ENCODE data around the gene LPCAT2. TPM values are rescaled to one million over a fixed set of nuclear protein-coding genes. Genes with fewer than 3 reads are reported as not detected.

LPCAT2 gene
- total and polyA plus RNA-seq, 2 experiments from 2014 or later: 6.4 to 9.5 TPM

DNA sequence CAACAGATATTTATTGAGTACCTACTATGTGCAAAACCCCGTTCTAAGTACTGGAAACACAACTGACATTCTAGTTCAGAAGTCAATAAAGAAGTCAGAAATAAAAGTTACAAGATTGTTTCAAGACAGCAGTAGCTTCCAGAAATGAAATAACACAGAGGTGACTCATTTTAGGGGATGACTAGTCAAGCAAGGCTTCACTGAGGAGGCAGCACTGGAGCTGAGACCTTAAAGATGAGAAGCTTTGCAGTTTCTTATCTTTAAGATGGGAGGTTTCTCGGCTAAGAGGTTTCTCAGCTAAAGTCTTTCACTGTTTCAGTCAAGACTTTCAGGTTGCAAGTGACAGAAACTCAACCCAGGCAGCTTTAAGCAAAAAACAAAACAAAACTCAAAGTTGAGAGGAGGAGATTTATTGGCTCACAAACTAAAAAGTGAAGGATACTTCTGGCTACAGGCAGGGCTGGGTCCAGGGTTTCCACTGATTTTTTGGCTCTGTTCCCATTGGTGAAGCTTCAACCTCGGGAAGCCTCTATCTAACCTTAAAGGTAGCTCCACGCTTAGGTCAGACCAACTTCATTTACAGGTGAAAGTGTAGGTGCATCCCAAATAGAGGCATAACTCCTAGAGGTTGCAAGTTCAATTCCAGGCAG, 37.3 kb upstream of the LPCAT2 start:
- Histone ChIP-seq H4K20me1 (ENCODE audit: insufficient read depth, poor library complexity, severe bottlenecking) (no peaks in the 10 kb centered on the region), H3K4me1 (ENCODE audit: insufficient read depth) (no peaks in the 10 kb centered on the region), H3K4me3 (no peak overlapping the region), H3K36me3 (replicated peaks; ENCODE audit: insufficient read depth, low read depth) (no peaks in the 10 kb centered on the region), H3K27ac (no peak overlapping the region), H3K79me2 (no peaks in the 10 kb centered on the region), H3K9me2 (replicated peaks; ENCODE audit: insufficient read depth) (no peaks in the 10 kb centered on the region), H3K4me2 (no peak overlapping the region), H3K27me3 (no peaks in the 10 kb centered on the region), H2AFZ (no peak overlapping the region), H3K9me3 (ENCODE audit: low read depth) (no peaks in the 10 kb centered on the region)
- TF ChIP-seq, protein P1, sequence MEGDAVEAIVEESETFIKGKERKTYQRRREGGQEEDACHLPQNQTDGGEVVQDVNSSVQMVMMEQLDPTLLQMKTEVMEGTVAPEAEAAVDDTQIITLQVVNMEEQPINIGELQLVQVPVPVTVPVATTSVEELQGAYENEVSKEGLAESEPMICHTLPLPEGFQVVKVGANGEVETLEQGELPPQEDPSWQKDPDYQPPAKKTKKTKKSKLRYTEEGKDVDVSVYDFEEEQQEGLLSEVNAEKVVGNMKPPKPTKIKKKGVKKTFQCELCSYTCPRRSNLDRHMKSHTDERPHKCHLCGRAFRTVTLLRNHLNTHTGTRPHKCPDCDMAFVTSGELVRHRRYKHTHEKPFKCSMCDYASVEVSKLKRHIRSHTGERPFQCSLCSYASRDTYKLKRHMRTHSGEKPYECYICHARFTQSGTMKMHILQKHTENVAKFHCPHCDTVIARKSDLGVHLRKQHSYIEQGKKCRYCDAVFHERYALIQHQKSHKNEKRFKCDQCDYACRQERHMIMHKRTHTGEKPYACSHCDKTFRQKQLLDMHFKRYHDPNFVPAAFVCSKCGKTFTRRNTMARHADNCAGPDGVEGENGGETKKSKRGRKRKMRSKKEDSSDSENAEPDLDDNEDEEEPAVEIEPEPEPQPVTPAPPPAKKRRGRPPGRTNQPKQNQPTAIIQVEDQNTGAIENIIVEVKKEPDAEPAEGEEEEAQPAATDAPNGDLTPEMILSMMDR (IDR thresholded peaks at IDR 0.05; ENCODE audit: poor library complexity): no peak
- TF ChIP-seq EZH2 (IDR thresholded peaks at IDR 0.05; ENCODE audit: borderline replicate concordance) (no peak), EZH2phosphoT487 (IDR thresholded peaks at IDR 0.05; ENCODE audit: low read depth, severe bottlenecking, unreplicated experiment) (no peak)
- 62% methylated on average over 4 of the region's 4 CpGs for WGBS (ENCODE audit: low lambda C conversion rate, missing lambda C conversion rate)
- DNase-seq (ENCODE audit: low spot score): peak; percentile 40

DNA sequence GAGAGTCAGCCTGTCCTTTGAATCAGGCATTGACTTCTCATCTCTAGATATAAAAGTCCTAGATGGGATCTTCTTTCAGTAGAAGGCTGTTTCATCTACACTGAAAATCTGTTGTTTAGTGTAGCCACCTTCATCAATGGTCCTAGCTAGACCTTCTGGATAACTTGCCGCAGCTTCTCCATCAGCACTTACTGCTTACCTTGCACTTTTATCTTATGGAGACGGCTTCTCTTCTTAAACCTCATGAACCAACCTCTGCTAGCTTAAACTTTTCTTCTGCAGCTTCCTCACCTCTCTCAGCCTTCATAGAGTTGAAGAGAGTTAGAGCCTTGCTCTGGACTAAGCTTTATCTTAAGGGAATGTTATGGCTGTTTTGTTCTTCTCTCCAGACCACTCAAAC, 35.3 kb upstream of the LPCAT2 start:
- Histone ChIP-seq H3K4me1 (ENCODE audit: insufficient read depth) (no peaks in the 10 kb centered on the region), H3K36me3 (replicated peaks; ENCODE audit: insufficient read depth, low read depth) (no peaks in the 10 kb centered on the region), H4K20me1 (ENCODE audit: insufficient read depth, poor library complexity, severe bottlenecking) (no peaks in the 10 kb centered on the region), H3K9me2 (replicated peaks; ENCODE audit: insufficient read depth) (no peaks in the 10 kb centered on the region), H3K27me3 (peaks cover 10% of the 10 kb centered on the region), H3K9me3 (ENCODE audit: low read depth) (no peaks in the 10 kb centered on the region), H2AFZ (no peak overlapping the region), H3K4me3 (no peak overlapping the region), H3K4me2 (no peak overlapping the region), H3K79me2 (no peaks in the 10 kb centered on the region), H3K27ac (no peak overlapping the region)
- DNase-seq (ENCODE audit: low spot score): no peak
- 94% methylated on average over 2 of the region's 2 CpGs for WGBS (ENCODE audit: low lambda C conversion rate, missing lambda C conversion rate)
- no peak for TF ChIP-seq EZH2 (IDR thresholded peaks at IDR 0.05; ENCODE audit: borderline replicate concordance)
- TF ChIP-seq, protein P1 (IDR thresholded peaks at IDR 0.05; ENCODE audit: poor library complexity): no peak
- no peak for TF ChIP-seq EZH2phosphoT487 (IDR thresholded peaks at IDR 0.05; ENCODE audit: low read depth, severe bottlenecking, unreplicated experiment)

DNA sequence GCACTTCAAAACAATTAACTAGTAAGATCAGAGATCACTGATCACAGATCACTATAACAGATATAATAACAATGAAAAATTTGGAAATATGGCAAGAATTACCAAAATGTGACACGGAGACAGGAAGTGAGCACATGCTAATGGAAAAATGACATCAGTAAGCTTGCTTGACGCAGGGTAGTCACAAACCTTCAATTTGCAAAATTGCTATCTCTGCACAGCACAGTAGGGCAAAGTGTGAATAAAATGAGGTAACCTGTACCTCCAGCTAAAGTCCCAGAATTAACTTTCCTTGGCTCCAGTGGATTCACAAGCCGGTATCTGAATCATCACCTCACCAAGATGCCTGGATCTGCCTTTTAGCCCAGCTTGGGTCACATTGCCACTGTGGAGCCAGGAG, 34.1 kb upstream of the LPCAT2 start:
- Histone ChIP-seq H3K36me3 (replicated peaks; ENCODE audit: insufficient read depth, low read depth) (no peaks in the 10 kb centered on the region), H3K27me3 (peaks cover 17% of the 10 kb centered on the region), H3K9me3 (ENCODE audit: low read depth) (no peaks in the 10 kb centered on the region), H3K9me2 (replicated peaks; ENCODE audit: insufficient read depth) (no peaks in the 10 kb centered on the region), H4K20me1 (ENCODE audit: insufficient read depth, poor library complexity, severe bottlenecking) (no peaks in the 10 kb centered on the region), H3K79me2 (no peaks in the 10 kb centered on the region), H2AFZ (no peak overlapping the region), H3K4me3 (no peak overlapping the region), H3K4me1 (ENCODE audit: insufficient read depth) (no peaks in the 10 kb centered on the region), H3K4me2 (no peak overlapping the region), H3K27ac (no peak overlapping the region)
- TF ChIP-seq, protein P1 (IDR thresholded peaks at IDR 0.05; ENCODE audit: poor library complexity): no peak
- no peak for TF ChIP-seq EZH2phosphoT487 (IDR thresholded peaks at IDR 0.05; ENCODE audit: low read depth, severe bottlenecking, unreplicated experiment)
- no peak for TF ChIP-seq EZH2 (IDR thresholded peaks at IDR 0.05; ENCODE audit: borderline replicate concordance)
- no peak for DNase-seq (ENCODE audit: low spot score)
- 94% methylated on average over 3 of the region's 3 CpGs for WGBS (ENCODE audit: low lambda C conversion rate, missing lambda C conversion rate)
